Thymus (tissue), 11 donors: ENCODE measurements around the gene CCDC177. TPM values are rescaled to one million over a fixed set of nuclear protein-coding genes. Genes with fewer than 3 reads are reported as not detected.
A peak's percentile ranks its signal among the peaks of the same experiment; 100 is the strongest.

Source experiments
- DNase-seq, 9 donors: peaks; one replicate each; pipeline ENCODE4 v3.0.0-alpha.2; 2013; ENCODE audit warnings: low spot score in 9 of 9, low read depth in 6 of 9, missing footprints in 1 of 9
- H3K27ac ChIP-seq, 2 donors: one replicate each; pipeline ENCODE4 v1.5.1; 2013; ENCODE audit warnings: control low read depth in 1 of 2, low read depth in 1 of 2, low read length in 1 of 2, mild to moderate bottlenecking in 1 of 2, moderate library complexity in 1 of 2
- H3K27me3 ChIP-seq, 2 donors: one replicate each; pipeline ENCODE4 v1.5.1; 2013; ENCODE audit warnings: low read length in 1 of 2; ENCODE audit not compliant: control insufficient read depth in 2 of 2, insufficient read depth in 1 of 2
- H3K36me3 ChIP-seq, 2 donors: one replicate each; pipeline ENCODE4 v1.5.1; 2013; ENCODE audit warnings: low read length in 1 of 2, mild to moderate bottlenecking in 1 of 2, moderate library complexity in 1 of 2; ENCODE audit not compliant: control insufficient read depth in 2 of 2, insufficient read depth in 2 of 2
- H3K4me1 ChIP-seq, 2 donors: one replicate each; pipeline ENCODE4 v1.5.1; 2013; ENCODE audit warnings: low read length in 2 of 2; ENCODE audit not compliant: control insufficient read depth in 2 of 2, insufficient read depth in 2 of 2
- H3K4me3 ChIP-seq, 2 donors: one replicate each; pipeline ENCODE4 v1.5.1; 2013; ENCODE audit warnings: low read length in 2 of 2, control low read depth in 1 of 2, mild to moderate bottlenecking in 1 of 2
- H3K9me3 ChIP-seq, 2 donors: one replicate each; pipeline ENCODE4 v1.5.1; 2013; ENCODE audit warnings: low read length in 1 of 2, mild to moderate bottlenecking in 1 of 2; ENCODE audit not compliant: control insufficient read depth in 2 of 2, insufficient read depth in 1 of 2
- WGBS: extraction: QIAGEN DNeasy Blood & Tissue Kit; methylation state at CpG from one replicate; pipeline ENCODE4 v1.1.7; 2013; 5-methylcytosine and 5-hydroxymethylcytosine counted together
- polyA plus RNA-seq: library from polyadenylated mRNA; stranded (reverse); fragments of 200-250 nt; gene quantifications from one replicate; pipeline ENCODE4 v1.2.3, GENCODE V29; 2013
- total RNA-seq: library from RNA; stranded (reverse); fragments of 120-200 nt; gene quantifications from one replicate; pipeline ENCODE4 v1.2.4, GENCODE V29; 2013
- donor health status: healthy.

Gene CCDC177
- total and polyA plus RNA-seq, 2 donors = 0.02 to 0.05 TPM

GRCh38 chr14:69586404-69586803, 11.7 kb upstream of the CCDC177 start:
- 77% methylated on average over 4 of the region's 4 CpGs for WGBS

GRCh38 chr14:69584389-69584788, 9.7 kb upstream of the CCDC177 start:
- WGBS = 98% methylated on average over 1 of the region's 1 CpG
- H3K27me3 ChIP-seq = peaks cover 0 to 3% of the 10 kb centered on the region in 2 donors
- no peaks in the 10 kb centered on the region for H3K9me3 ChIP-seq
- H3K4me1 ChIP-seq = no peaks in the 10 kb centered on the region
- no peak for DNase-seq
- H3K27ac ChIP-seq = no peak overlapping the region
- H3K36me3 ChIP-seq = no peaks in the 10 kb centered on the region
- no peak overlapping the region for H3K4me3 ChIP-seq

More at GRCh38 chr14:69586404-69586803, 11.7 kb upstream of the CCDC177 start:
- no peak for DNase-seq
- H3K27ac ChIP-seq = no peak overlapping the region
- no peaks in the 10 kb centered on the region for H3K9me3 ChIP-seq
- H3K36me3 ChIP-seq = no peaks in the 10 kb centered on the region
- no peaks in the 10 kb centered on the region for H3K4me1 ChIP-seq
- no peaks in the 10 kb centered on the region for H3K27me3 ChIP-seq
- no peak overlapping the region for H3K4me3 ChIP-seq

GRCh38 chr14:69582829-69583228, 8.2 kb upstream of the CCDC177 start:
- DNase-seq = no peak
- Histone ChIP-seq H3K27me3 (peaks cover 0 to 9% of the 10 kb centered on the region in 2 donors), H3K4me1 (no peaks in the 10 kb centered on the region), H3K36me3 (no peaks in the 10 kb centered on the region), H3K9me3 (no peaks in the 10 kb centered on the region), H3K27ac (no peak overlapping the region), H3K4me3 (no peak overlapping the region)
- 99% methylated on average over 4 of the region's 4 CpGs for WGBS

GRCh38 chr14:69582212-69582611, 7.5 kb upstream of the CCDC177 start:
- Histone ChIP-seq H3K27ac (no peak overlapping the region), H3K27me3 (peaks cover 0 to 12% of the 10 kb centered on the region in 2 donors), H3K9me3 (no peaks in the 10 kb centered on the region), H3K4me1 (no peaks in the 10 kb centered on the region), H3K36me3 (no peaks in the 10 kb centered on the region), H3K4me3 (no peak overlapping the region)
- WGBS = 100% methylated on average over 1 of the region's 1 CpG
- no peak for DNase-seq

- H3K36me3 ChIP-seq = no peaks in the 10 kb centered on the region
- H3K4me1 ChIP-seq = no peaks in the 10 kb centered on the region
- H3K4me3 ChIP-seq = no peak overlapping the region
- H3K27me3 ChIP-seq = peaks cover 0 to 17% of the 10 kb centered on the region in 2 donors
- WGBS = 93% methylated on average over 7 of the region's 7 CpGs
- H3K9me3 ChIP-seq = no peaks in the 10 kb centered on the region
- no peak overlapping the region for H3K27ac ChIP-seq
- no peak for DNase-seq
Measured at GRCh38 chr14:69581316-69581935, 6.8 kb upstream of the CCDC177 start.

GRCh38 chr14:69580009-69580577, 5.4 kb upstream of the CCDC177 start:
- 59% methylated on average over 7 of the region's 7 CpGs for whole genome bisulfite sequencing
- no peak overlapping the region for H3K4me3 ChIP-seq
- H3K4me1 ChIP-seq = no peaks in the 10 kb centered on the region
- peaks cover 3 to 30% of the 10 kb centered on the region in 2 donors for H3K27me3 ChIP-seq
- no peak overlapping the region for H3K27ac ChIP-seq
- no peaks in the 10 kb centered on the region for H3K9me3 ChIP-seq
- H3K36me3 ChIP-seq = no peaks in the 10 kb centered on the region
- peak in 2 of 9 donors; percentile 11 to 56 for DNase-seq

GRCh38 chr14:69579476-69579875, 4.8 kb upstream of the CCDC177 start:
- no peak overlapping the region for H3K4me3 ChIP-seq
- no peaks in the 10 kb centered on the region for H3K36me3 ChIP-seq
- 93% methylated on average over 2 of the region's 2 CpGs for WGBS
- no peaks in the 10 kb centered on the region for H3K9me3 ChIP-seq
- peaks cover 9 to 36% of the 10 kb centered on the region in 2 donors for H3K27me3 ChIP-seq
- H3K4me1 ChIP-seq = peaks cover 0 to 2% of the 10 kb centered on the region in 2 donors
- no peak for DNase-seq
- no peak overlapping the region for H3K27ac ChIP-seq

GRCh38 chr14:69574954-69575295, 254 bp upstream of the CCDC177 start:
- 51% methylated on average over 5 of the region's 5 CpGs for WGBS
- H3K9me3 ChIP-seq = peaks cover 1 to 13% of the 10 kb centered on the region in 2 donors
- H3K4me1 ChIP-seq = peaks cover 5 to 7% of the 10 kb centered on the region in 2 donors
- no peak overlapping the region for H3K27ac ChIP-seq
- H3K4me3 ChIP-seq = no peak overlapping the region
- no peak for DNase-seq
- no peaks in the 10 kb centered on the region for H3K36me3 ChIP-seq
- H3K27me3 ChIP-seq = peaks cover 55 to 78% of the 10 kb centered on the region in 2 donors

- Histone ChIP-seq H3K27ac (no peak overlapping the region), H3K4me1 (peaks cover 5 to 7% of the 10 kb centered on the region in 2 donors), H3K4me3 (no peak overlapping the region), H3K9me3 (peaks cover 1 to 13% of the 10 kb centered on the region in 2 donors), H3K27me3 (peaks cover 60 to 81% of the 10 kb centered on the region in 2 donors), H3K36me3 (no peaks in the 10 kb centered on the region)
- WGBS = 6% methylated on average over 15 of the region's 15 CpGs
- no peak for DNase-seq
Measured at GRCh38 chr14:69573831-69574262, 824 bp downstream of the CCDC177 start.
